CD4-positive, alpha-beta T cell (primary cell): ENCODE results near the gene CNTLN. TPM values are rescaled to one million over a fixed set of nuclear protein-coding genes. Genes with fewer than 3 reads are reported as not detected.
"Not testable (repeated sequence)": the region's sequence is repeated elsewhere in the genome, so short reads cannot be mapped to it uniquely, and the experiment has no call there.

Source experiments
- ATAC-seq: fragments of 200-7000 bp; cut with Tn5 transposase; one replicate; pipeline ENCODE4 v1.10.0; 2022; ENCODE audit warnings: mild to moderate bottlenecking; ENCODE audit not compliant: poor library complexity
- CTCF ChIA-PET: fragments of 350-600 bp; sonication (Branson Sonifier 250); formaldehyde crosslinking; loops from one replicate; lab custom pipeline; 2021; ENCODE audit warnings: antibody characterized with exemption, inconsistent platforms; lab: Charles Lee
- POLR2A ChIA-PET: fragments of 350-600 bp; sonication (Branson Sonifier 250); formaldehyde crosslinking; loops from one replicate; lab custom pipeline; 2021; ENCODE audit warnings: antibody characterized with exemption, inconsistent platforms; lab: Charles Lee
- DNase-seq, 14 experiments: peaks; one replicate each; pipeline ENCODE4 v3.0.0-alpha.2; 2013 to 2020; ENCODE audit warnings: mixed read lengths in 2 of 14
- H3K27ac ChIP-seq, 2 donors: one replicate each; pipeline versions ENCODE4 v1.5.1 to v1.7.0; 2013; ENCODE audit warnings: low read length in 2 of 2, low read depth in 1 of 2, mild to moderate bottlenecking in 1 of 2
- H3K27me3 ChIP-seq, 2 experiments: 1 replicate in 1 of 2; 2 replicates in 1 of 2; pipeline versions ENCODE4 v1.6.1 to v1.7.0; 2013; ENCODE audit warnings: low read length in 2 of 2, control low read depth in 1 of 2, mild to moderate bottlenecking in 1 of 2, moderate library complexity in 1 of 2; ENCODE audit not compliant: insufficient read depth in 2 of 2, control insufficient read depth in 1 of 2
- H3K36me3 ChIP-seq: one replicate; pipeline ENCODE4 v1.6.1; 2013; ENCODE audit warnings: low read length, control low read depth; ENCODE audit not compliant: insufficient read depth
- H3K4me1 ChIP-seq: one replicate; pipeline ENCODE4 v1.6.1; 2013; ENCODE audit warnings: low read length, control low read depth; ENCODE audit not compliant: insufficient read depth
- H3K4me3 ChIP-seq: one replicate; pipeline ENCODE4 v1.5.1; 2013; ENCODE audit warnings: mild to moderate bottlenecking, low read length, moderate library complexity
- H3K9me3 ChIP-seq, 2 experiments: 1 replicate in 1 of 2; 2 replicates in 1 of 2; pipeline versions ENCODE4 v1.6.1 to v1.7.0; 2013; ENCODE audit warnings: low read length in 2 of 2, mild to moderate bottlenecking in 2 of 2, control low read depth in 1 of 2, moderate library complexity in 1 of 2; ENCODE audit not compliant: control insufficient read depth in 1 of 2, insufficient read depth in 1 of 2
- H3K27ac Mint-ChIP-seq: one replicate; pipeline ENCODE4 v1.8.0; 2020; ENCODE audit warnings: mixed read lengths
- H3K27me3 Mint-ChIP-seq: one replicate; pipeline ENCODE4 v1.8.0; 2021; ENCODE audit warnings: mixed read lengths
- H3K36me3 Mint-ChIP-seq: one replicate; pipeline ENCODE4 v1.8.0; 2021; ENCODE audit warnings: low read depth, mixed read lengths
- H3K4me1 Mint-ChIP-seq: one replicate; pipeline ENCODE4 v1.8.0; 2021; ENCODE audit warnings: low read depth, mixed read lengths
- H3K4me3 Mint-ChIP-seq: one replicate; pipeline ENCODE4 v1.8.0; 2020; ENCODE audit warnings: mild to moderate bottlenecking, mixed read lengths
- H3K9me3 Mint-ChIP-seq: one replicate; pipeline ENCODE4 v1.8.0; 2020; ENCODE audit warnings: mixed read lengths
- intact Hi-C, 2 experiments: fragments of 100-400 bp; cut with DNase I in 1 of 2; cut with micrococcal nuclease in 1 of 2; formaldehyde crosslinking; loops; one replicate each; pipeline versions ENCODE4 v1.15.1 to v1.9.0; 2023 to 2025; cut with DNase I, micrococcal nuclease
- total RNA-seq, 174 experiments: library from RNA in 2 of 174; stranded (reverse) in 2 of 174; gene quantifications; one replicate each; pipeline ENCODE4 v1.2.3 and lab custom pipeline; 2021 to 2026
- TF ChIP-seq, protein P1 (sequence below): fragments of 200-600 bp; IDR thresholded peaks from one replicate; pipeline ENCODE4 v1.8.0; 2022; ENCODE audit warnings: antibody characterized with exemption, mild to moderate bottlenecking

The CNTLN gene
- total RNA-seq, 2 experiments from 2014 or later, result 0.25 to 0.28 TPM

- H3K27ac ChIP-seq, result no peak overlapping the region
- no peak for ATAC-seq
- CTCF ChIA-PET, result no interaction called here
These were observed 302.0 kb downstream of the CNTLN start for GRCh38 chr9:17436854-17437253.

DNA sequence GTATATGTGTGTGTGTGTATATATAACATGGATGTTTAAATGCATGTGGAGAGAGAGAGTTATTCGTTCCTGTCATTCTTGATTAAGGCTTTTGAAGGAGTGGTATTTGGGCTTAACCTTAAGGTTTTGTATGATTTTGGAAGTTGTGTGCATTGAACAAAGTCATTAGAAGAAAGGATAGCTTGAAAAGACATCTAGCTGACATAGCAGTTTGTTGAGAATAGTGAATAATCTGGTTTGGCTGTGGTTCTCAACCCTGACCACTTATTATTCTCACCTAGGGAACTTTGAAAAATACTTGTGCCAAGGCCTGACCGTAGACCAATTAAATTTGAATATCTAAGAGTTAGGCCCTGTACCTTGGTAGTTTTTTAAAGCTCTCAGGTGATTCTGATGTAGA lies 303.0 kb downstream of the CNTLN start:
- intact Hi-C loops, result no loop called here
- Histone ChIP-seq H3K4me1 (no peaks in the 10 kb centered on the region), H3K4me3 (no peak overlapping the region), H3K27me3 (no peaks in the 10 kb centered on the region), H3K36me3 (no peaks in the 10 kb centered on the region), H3K27ac (no peak overlapping the region), H3K9me3 (peaks cover 0 to 7% of the 10 kb centered on the region in 2 experiments)
- no peak overlapping the region for H3K4me3 Mint-ChIP-seq
- ChIA-PET POLR2A (no interaction called here), CTCF (no interaction called here)
- no peaks in the 10 kb centered on the region for H3K4me1 Mint-ChIP-seq
- TF ChIP-seq, protein P1, sequence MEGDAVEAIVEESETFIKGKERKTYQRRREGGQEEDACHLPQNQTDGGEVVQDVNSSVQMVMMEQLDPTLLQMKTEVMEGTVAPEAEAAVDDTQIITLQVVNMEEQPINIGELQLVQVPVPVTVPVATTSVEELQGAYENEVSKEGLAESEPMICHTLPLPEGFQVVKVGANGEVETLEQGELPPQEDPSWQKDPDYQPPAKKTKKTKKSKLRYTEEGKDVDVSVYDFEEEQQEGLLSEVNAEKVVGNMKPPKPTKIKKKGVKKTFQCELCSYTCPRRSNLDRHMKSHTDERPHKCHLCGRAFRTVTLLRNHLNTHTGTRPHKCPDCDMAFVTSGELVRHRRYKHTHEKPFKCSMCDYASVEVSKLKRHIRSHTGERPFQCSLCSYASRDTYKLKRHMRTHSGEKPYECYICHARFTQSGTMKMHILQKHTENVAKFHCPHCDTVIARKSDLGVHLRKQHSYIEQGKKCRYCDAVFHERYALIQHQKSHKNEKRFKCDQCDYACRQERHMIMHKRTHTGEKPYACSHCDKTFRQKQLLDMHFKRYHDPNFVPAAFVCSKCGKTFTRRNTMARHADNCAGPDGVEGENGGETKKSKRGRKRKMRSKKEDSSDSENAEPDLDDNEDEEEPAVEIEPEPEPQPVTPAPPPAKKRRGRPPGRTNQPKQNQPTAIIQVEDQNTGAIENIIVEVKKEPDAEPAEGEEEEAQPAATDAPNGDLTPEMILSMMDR, result no peak
- H3K27me3 Mint-ChIP-seq, result no peaks in the 10 kb centered on the region
- H3K9me3 Mint-ChIP-seq, result peaks cover 5% of the 10 kb centered on the region
- H3K27ac Mint-ChIP-seq, result no peak overlapping the region
- H3K36me3 Mint-ChIP-seq, result no peaks in the 10 kb centered on the region
- no peak for ATAC-seq
- DNase-seq, result no peak

More at GRCh38 chr9:17436854-17437253, 302.0 kb downstream of the CNTLN start:
- H3K36me3 Mint-ChIP-seq, result no peaks in the 10 kb centered on the region
- DNase-seq, result no peak
- no peak overlapping the region for H3K4me3 Mint-ChIP-seq
- H3K27me3 ChIP-seq, result no peaks in the 10 kb centered on the region
- intact Hi-C loops, result no loop called here
- TF ChIP-seq, protein P1, result no peak
- H3K27me3 Mint-ChIP-seq, result no peaks in the 10 kb centered on the region
- no peak overlapping the region for H3K27ac Mint-ChIP-seq
- no peaks in the 10 kb centered on the region for H3K4me1 Mint-ChIP-seq
- no peak overlapping the region for H3K4me3 ChIP-seq
- peaks cover 0 to 7% of the 10 kb centered on the region in 2 experiments for H3K9me3 ChIP-seq
- H3K4me1 ChIP-seq, result no peaks in the 10 kb centered on the region
- peaks cover 5% of the 10 kb centered on the region for H3K9me3 Mint-ChIP-seq
- H3K36me3 ChIP-seq, result no peaks in the 10 kb centered on the region
- POLR2A ChIA-PET, result no interaction called here

GRCh38 chr9:17445126-17445525 lies 310.3 kb downstream of the CNTLN start:
- DNase-seq, H3K9me3 ChIP-seq, H3K9me3 Mint-ChIP-seq, H3K27ac Mint-ChIP-seq, H3K27me3 ChIP-seq, H3K4me3 Mint-ChIP-seq, POLR2A ChIA-PET, intact Hi-C loops, H3K4me3 ChIP-seq, H3K27ac ChIP-seq, CTCF ChIA-PET, H3K36me3 ChIP-seq, H3K4me1 Mint-ChIP-seq, H3K27me3 Mint-ChIP-seq, ATAC-seq, H3K4me1 ChIP-seq, H3K36me3 Mint-ChIP-seq: not testable (repeated sequence)

DNA sequence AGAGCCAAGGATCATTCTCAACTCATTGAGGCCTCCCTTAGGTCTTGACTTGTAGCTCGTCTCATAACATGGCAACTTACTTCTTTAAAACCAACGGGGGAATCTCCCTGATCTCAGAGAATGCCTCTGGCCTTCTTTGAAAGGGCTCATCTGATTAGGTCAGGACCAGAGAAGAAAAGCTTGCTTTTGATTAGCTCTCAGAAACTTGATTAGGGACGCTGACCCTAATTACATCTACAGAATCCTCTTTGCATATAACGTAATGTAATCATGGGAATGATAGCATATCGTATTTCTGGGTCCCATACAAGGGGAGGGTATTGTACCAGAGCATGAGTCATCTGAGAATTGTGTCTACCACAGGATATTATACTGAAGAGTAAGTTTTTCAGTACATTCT lies 318.9 kb downstream of the CNTLN start:
- Histone ChIP-seq H3K27ac (no peak overlapping the region), H3K9me3 (no peaks in the 10 kb centered on the region), H3K4me3 (no peak overlapping the region), H3K36me3 (no peaks in the 10 kb centered on the region), H3K4me1 (no peaks in the 10 kb centered on the region), H3K27me3 (no peaks in the 10 kb centered on the region)
- no peaks in the 10 kb centered on the region for H3K27me3 Mint-ChIP-seq
- TF ChIP-seq, protein P1, result no peak
- H3K4me1 Mint-ChIP-seq, result no peaks in the 10 kb centered on the region
- no peak overlapping the region for H3K4me3 Mint-ChIP-seq
- intact Hi-C loops, result no loop called here
- no peak overlapping the region for H3K27ac Mint-ChIP-seq
- ChIA-PET CTCF (no interaction called here), POLR2A (no interaction called here)
- ATAC-seq (no peak), DNase-seq (no peak)
- no peaks in the 10 kb centered on the region for H3K36me3 Mint-ChIP-seq
- H3K9me3 Mint-ChIP-seq, result no peaks in the 10 kb centered on the region
